ENCODE results near the gene OSBPL10. TPM values are rescaled to one million over a fixed set of nuclear protein-coding genes. Genes with fewer than 3 reads are reported as not detected.

Gene OSBPL10
- polyA plus RNA-seq, 1 donor from 2014 or later = 2.0 TPM

DNA sequence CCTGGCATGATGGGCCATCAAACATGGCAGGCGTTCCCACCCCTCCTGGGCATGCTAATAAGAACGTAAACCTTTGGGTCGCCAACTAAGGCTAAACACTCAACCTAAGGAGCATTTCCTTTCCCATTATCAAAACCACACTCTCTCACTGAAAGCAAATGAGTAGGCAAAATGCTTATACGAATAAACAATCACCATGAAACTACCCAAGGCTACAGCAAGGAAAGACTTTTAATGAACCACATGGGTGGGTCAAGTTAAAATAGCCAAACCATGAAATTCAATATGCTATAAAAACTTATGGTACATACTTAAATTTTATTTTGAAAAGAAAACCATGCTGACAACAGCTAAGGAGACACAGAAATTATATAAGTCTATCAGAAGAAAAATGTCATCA, 180.6 kb downstream of the OSBPL10 start:
- Histone ChIP-seq H3K9me3 (ENCODE audit: low read length) (no peaks in the 10 kb centered on the region), H3K27ac (ENCODE audit: low read length) (no peak overlapping the region), H3K9ac (ENCODE audit: low read length) (no peak overlapping the region), H3F3A (ENCODE audit: insufficient read depth, low read length, poor library complexity, severe bottlenecking) (no peaks in the 10 kb centered on the region), H2AFZ (ENCODE audit: low read depth, low read length) (no peak overlapping the region), H3K9me2 (ENCODE audit: insufficient read depth, low read length) (no peaks in the 10 kb centered on the region), H3K4me2 (ENCODE audit: low read length) (no peak overlapping the region), H3K79me2 (replicated peaks; ENCODE audit: insufficient read depth, low read length) (no peaks in the 10 kb centered on the region), H3K36me3 (ENCODE audit: insufficient read depth, low read length) (no peaks in the 10 kb centered on the region), H3K27me3 (ENCODE audit: insufficient read depth, low read depth, low read length) (no peaks in the 10 kb centered on the region), H3K4me3 (ENCODE audit: low read length) (no peak overlapping the region), H4K20me1 (ENCODE audit: insufficient read depth) (no peaks in the 10 kb centered on the region)
- TF ChIP-seq EZH2 (IDR thresholded peaks at IDR 0.05; ENCODE audit: borderline replicate concordance, insufficient read depth, low read length, poor library complexity, severe bottlenecking) (no peak), TAF1 (IDR thresholded peaks at IDR 0.05; ENCODE audit: low read depth) (no peak), POLR2AphosphoS5 (IDR thresholded peaks at IDR 0.05) (no peak), SMC3 (conservative IDR thresholded peaks at IDR 0.05; ENCODE audit: poor library complexity) (no peak)
- TF ChIP-seq, protein P1, sequence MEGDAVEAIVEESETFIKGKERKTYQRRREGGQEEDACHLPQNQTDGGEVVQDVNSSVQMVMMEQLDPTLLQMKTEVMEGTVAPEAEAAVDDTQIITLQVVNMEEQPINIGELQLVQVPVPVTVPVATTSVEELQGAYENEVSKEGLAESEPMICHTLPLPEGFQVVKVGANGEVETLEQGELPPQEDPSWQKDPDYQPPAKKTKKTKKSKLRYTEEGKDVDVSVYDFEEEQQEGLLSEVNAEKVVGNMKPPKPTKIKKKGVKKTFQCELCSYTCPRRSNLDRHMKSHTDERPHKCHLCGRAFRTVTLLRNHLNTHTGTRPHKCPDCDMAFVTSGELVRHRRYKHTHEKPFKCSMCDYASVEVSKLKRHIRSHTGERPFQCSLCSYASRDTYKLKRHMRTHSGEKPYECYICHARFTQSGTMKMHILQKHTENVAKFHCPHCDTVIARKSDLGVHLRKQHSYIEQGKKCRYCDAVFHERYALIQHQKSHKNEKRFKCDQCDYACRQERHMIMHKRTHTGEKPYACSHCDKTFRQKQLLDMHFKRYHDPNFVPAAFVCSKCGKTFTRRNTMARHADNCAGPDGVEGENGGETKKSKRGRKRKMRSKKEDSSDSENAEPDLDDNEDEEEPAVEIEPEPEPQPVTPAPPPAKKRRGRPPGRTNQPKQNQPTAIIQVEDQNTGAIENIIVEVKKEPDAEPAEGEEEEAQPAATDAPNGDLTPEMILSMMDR (IDR thresholded peaks at IDR 0.05; ENCODE audit: poor library complexity, severe bottlenecking) = no peak
- TF ChIP-seq, protein P2, sequence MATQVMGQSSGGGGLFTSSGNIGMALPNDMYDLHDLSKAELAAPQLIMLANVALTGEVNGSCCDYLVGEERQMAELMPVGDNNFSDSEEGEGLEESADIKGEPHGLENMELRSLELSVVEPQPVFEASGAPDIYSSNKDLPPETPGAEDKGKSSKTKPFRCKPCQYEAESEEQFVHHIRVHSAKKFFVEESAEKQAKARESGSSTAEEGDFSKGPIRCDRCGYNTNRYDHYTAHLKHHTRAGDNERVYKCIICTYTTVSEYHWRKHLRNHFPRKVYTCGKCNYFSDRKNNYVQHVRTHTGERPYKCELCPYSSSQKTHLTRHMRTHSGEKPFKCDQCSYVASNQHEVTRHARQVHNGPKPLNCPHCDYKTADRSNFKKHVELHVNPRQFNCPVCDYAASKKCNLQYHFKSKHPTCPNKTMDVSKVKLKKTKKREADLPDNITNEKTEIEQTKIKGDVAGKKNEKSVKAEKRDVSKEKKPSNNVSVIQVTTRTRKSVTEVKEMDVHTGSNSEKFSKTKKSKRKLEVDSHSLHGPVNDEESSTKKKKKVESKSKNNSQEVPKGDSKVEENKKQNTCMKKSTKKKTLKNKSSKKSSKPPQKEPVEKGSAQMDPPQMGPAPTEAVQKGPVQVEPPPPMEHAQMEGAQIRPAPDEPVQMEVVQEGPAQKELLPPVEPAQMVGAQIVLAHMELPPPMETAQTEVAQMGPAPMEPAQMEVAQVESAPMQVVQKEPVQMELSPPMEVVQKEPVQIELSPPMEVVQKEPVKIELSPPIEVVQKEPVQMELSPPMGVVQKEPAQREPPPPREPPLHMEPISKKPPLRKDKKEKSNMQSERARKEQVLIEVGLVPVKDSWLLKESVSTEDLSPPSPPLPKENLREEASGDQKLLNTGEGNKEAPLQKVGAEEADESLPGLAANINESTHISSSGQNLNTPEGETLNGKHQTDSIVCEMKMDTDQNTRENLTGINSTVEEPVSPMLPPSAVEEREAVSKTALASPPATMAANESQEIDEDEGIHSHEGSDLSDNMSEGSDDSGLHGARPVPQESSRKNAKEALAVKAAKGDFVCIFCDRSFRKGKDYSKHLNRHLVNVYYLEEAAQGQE (IDR thresholded peaks at IDR 0.05; ENCODE audit: borderline replicate concordance) = no peak

DNA sequence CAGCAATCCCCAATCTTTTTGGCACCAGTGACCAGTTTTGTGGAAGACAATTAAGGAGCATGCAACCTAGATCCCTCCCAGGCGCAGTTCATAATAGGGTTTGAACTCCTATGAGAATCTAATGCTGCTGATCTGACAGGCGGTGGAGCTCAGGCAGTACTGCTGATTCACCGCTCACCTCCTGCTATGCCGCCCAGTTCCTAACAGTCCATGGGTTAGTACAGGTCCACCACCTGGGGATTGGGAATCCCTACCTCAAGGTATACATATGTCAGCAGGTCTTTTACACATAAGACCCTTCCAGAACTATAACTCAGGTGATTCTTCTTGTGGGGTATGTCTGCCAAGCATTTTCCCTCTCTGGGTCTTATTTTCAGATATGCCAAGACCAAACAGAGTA, 182.2 kb downstream of the OSBPL10 start:
- H3K27ac ChIP-seq (ENCODE audit: low read length) = no peak overlapping the region
- no peaks in the 10 kb centered on the region for H3K9me2 ChIP-seq (ENCODE audit: insufficient read depth, low read length)
- no peaks in the 10 kb centered on the region for H3K27me3 ChIP-seq (ENCODE audit: insufficient read depth, low read depth, low read length)
- no peaks in the 10 kb centered on the region for H3K36me3 ChIP-seq (ENCODE audit: insufficient read depth, low read length)
- no peaks in the 10 kb centered on the region for H3K9me3 ChIP-seq (ENCODE audit: low read length)
- H3K9ac ChIP-seq (ENCODE audit: low read length) = no peak overlapping the region
- no peaks in the 10 kb centered on the region for H3K79me2 ChIP-seq (replicated peaks; ENCODE audit: insufficient read depth, low read length)
- TF ChIP-seq TAF1 (IDR thresholded peaks at IDR 0.05; ENCODE audit: low read depth) = no peak
- TF ChIP-seq, protein P1 (IDR thresholded peaks at IDR 0.05; ENCODE audit: poor library complexity, severe bottlenecking) = no peak
- no peak for TF ChIP-seq EP300 (conservative IDR thresholded peaks at IDR 0.05; ENCODE audit: poor library complexity, severe bottlenecking)
- no peak for TF ChIP-seq SMC3 (conservative IDR thresholded peaks at IDR 0.05; ENCODE audit: poor library complexity)
- no peak for TF ChIP-seq POLR2AphosphoS5 (IDR thresholded peaks at IDR 0.05)
- no peak for TF ChIP-seq RAD21 (conservative IDR thresholded peaks at IDR 0.05)
- TF ChIP-seq EZH2 (IDR thresholded peaks at IDR 0.05; ENCODE audit: borderline replicate concordance, insufficient read depth, low read length, poor library complexity, severe bottlenecking) = no peak
- TF ChIP-seq, protein P2 (IDR thresholded peaks at IDR 0.05; ENCODE audit: borderline replicate concordance) = no peak
- no peak for TF ChIP-seq MXI1 (conservative IDR thresholded peaks at IDR 0.05; ENCODE audit: poor library complexity, severe bottlenecking)
- no peak overlapping the region for H3K4me2 ChIP-seq (ENCODE audit: low read length)
- H2AFZ ChIP-seq (ENCODE audit: low read depth, low read length) = no peak overlapping the region
- no peak overlapping the region for H3K4me3 ChIP-seq (ENCODE audit: low read length)
- no peaks in the 10 kb centered on the region for H4K20me1 ChIP-seq (ENCODE audit: insufficient read depth)
- no peaks in the 10 kb centered on the region for H3F3A ChIP-seq (ENCODE audit: insufficient read depth, low read length, poor library complexity, severe bottlenecking)

All from neural cell (in vitro differentiated cells).